ENCODE data around the gene MAML1.
"Not testable (repeated sequence)": the region's sequence is repeated elsewhere in the genome, so short reads cannot be mapped to it uniquely, and the experiment has no call there.

The MAML1 gene

DNA sequence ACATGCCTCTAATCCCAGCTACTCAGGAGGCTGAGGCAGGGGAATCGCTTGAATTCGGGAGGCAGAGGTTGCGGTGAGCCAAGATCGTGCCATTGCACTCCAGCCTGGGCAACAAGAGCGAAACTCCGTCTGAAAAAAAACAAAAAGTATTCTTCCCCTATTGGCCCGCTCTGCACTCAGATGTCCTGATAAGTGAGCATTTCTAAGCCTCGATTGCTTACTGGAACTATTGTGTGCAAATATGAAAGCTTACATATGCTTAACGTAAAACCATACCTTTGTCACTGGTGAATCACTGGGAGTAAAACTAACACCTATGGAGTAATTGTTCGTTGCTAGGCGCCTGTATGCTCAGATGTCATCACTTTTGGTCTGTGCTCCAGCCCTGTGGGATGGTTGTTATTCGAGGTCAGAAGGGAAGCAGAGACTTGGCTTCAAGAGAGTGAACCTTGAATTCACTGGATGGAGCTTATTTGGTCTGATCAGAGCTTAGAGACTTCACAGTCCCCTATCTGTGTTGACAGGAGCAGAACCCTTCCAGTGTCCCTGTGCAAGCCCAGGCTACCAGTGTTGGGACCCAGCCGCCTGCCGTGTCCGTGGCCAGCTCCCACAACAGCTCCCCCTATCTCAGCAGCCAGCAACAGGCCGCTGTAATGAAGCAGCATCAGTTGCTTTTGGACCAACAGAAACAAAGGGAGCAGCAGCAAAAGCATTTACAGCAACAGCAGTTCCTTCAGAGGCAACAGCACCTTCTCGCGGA, 35.9 kb downstream of the MAML1 start:
- no peak for DNase-seq

DNA sequence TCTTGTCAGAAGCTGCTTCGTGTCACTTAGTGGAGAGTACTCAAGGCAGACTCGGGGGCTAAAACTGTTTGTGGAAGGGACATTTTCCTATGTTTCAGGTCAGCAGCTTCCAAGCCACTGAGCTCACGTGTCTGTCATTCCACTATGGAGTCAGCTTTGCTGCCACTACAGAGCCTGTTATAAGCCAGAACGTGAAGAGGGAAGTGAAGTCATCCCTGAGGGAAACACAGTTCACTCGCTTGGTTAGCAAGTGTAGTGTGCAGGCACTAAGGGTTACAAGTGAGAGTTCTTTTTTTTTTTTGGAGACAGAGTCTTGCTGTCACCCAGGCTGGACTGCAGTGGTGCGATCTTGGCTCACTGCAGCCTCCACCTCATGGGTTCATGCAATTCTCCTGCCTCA, 36.6 kb downstream of the MAML1 start:
- DNase-seq: no peak

GRCh38 chr5:179769796-179770195, 37.2 kb downstream of the MAML1 start:
- no peak for DNase-seq

- no peak for DNase-seq
Measured at GRCh38 chr5:179771311-179771895, 38.8 kb downstream of the MAML1 start.

DNA sequence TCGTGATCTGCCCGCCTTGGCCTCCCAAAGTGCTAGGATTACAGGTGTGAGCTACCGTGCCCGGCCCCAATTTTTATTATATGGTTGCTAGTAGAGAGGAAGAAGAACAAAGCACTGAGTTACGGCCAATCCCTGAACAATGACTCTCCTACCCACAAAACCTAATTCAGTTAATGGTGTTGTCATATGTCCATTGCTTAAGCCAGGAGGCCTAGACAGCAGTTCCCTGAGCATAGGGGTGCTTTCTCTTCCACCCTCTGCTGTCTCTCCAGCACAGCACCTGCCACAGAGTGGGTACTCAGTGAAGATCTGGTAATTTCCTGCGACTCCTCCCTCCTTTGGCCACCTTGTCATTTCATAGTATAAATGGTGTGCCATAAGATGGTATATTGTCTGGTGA, 39.7 kb downstream of the MAML1 start:
- DNase-seq: no peak

DNA sequence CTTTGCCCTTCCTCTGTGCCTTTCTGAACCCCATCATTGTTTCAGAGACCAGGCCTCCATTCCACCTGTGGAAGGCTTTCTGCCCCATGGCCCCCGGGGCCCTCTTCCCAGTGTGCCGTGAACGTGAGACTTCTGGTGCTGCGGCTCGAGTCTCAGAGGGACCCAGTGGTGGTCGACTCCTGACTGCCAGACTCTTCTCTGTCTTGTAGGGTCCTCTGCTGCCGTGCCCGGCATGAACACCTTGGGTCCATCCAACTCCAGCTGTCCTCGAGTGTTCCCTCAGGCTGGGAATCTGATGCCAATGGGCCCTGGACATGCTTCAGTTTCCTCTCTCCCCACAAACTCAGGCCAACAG, 41.0 kb downstream of the MAML1 start:
- no peak for DNase-seq

GRCh38 chr5:179774442-179774841, 41.8 kb downstream of the MAML1 start:
- DNase-seq: no peak

GRCh38 chr5:179776411-179776938, 43.9 kb downstream of the MAML1 start:
- no peak for DNase-seq

GRCh38 chr5:179777456-179777855, 44.8 kb downstream of the MAML1 start:
- DNase-seq: no peak

DNA sequence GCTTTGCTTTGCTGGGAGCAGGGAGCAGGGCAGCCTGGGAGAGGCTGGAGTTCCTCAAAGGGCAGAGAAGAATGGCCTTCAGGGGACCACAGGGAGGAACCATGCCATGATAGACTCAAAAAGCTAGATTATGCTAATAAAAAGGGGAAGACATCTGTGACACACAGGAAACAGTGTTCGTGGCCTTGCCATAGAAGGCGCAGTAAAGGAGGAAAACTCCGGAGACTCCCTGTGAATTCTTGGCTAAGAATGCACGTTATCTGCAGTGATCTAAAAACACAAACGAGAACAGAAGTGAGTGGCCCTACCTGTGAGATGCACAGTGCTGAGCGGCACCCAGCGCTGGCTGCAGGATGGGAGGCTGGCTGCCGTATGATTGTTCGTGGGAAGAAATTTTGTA, 45.3 kb downstream of the MAML1 start:
- DNase-seq: no peak

- DNase-seq: no peak
Measured at GRCh38 chr5:179778591-179778990, 46.0 kb downstream of the MAML1 start.

GRCh38 chr5:179779826-179780225, 47.2 kb downstream of the MAML1 start:
- no peak for DNase-seq

DNA sequence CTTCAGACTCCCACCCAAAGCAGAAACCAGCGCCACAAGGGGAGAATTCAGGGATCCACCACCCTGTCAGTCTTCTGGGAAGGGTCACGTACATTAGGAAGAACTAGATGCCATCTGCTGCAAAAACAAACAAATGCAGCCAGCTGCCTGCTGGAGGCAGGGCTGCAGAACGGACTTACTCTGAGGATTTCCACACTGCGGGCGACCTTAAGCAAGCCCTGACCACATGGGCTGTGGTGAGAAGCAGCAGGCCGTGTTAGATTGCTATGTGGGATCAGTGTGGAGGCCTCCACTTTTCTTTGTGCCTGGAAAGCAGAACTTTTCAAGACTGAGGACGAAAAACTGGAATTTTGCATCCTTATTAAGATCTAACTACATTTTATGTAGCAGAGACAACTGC, 47.7 kb downstream of the MAML1 start:
- no peak for DNase-seq

DNA sequence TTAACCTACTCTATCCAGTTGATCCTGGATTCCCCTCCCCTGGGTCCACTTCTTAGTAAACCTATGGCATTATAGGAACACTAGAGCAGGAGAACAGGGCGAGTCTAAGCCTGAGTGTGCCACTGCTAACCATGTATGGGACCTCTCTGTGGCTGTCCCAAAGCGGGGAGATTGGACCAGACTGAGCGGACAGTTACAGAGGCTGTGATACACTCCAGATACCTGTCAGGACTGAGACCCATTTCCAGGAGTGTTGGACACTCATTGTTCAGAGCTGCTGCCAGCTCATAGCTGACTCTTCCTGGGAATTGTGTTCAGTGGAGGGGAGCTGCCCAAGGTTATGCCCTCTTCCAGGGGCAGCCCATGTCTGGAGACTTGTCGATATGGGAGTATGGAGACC, 49.2 kb downstream of the MAML1 start:
- DNase-seq: no peak

- no peak for DNase-seq
Measured at GRCh38 chr5:179783128-179783527, 50.5 kb downstream of the MAML1 start.

DNA sequence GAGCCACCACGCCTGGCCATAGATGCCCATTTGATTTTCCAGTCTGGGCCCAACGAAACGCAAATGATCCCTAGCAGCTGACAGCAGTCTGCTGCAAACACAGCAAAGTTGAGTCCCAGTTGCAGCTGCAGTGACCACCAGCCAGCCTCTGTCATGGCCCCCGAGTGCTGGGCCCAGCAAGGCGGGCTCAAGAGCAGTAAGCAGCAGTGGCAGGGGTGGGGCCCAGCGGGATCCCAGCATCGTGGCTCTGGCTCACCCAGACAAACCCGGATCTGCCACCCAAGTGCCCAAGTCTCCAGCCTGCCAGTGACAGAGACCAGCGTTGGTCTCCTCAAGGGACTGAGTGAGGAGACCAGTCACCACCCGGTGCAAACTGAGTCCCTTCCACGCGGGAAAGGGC, 54.2 kb downstream of the MAML1 start:
- DNase-seq: no peak

- DNase-seq: no peak
Measured at GRCh38 chr5:179788193-179788854, 55.7 kb downstream of the MAML1 start.

DNA sequence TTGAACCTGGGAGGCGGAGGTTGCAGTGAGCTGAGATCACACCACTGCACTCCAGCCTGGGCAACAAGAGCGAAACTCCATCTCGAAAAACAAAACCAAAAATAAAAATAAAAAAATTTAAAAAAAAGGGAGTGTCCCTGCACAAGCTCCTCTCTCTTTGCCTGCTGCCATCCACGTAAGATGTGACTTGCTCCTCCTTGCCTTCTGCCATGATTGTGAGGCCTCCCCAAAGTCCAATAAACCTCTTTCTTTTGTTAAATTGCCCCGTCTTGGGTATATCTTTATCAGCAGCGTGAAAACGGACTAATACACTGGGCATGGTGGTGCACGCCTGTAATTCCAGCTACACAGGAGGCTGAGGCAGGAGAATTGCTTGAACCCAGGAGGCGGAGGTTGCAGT, 56.7 kb downstream of the MAML1 start:
- not testable (repeated sequence) for DNase-seq

DNA sequence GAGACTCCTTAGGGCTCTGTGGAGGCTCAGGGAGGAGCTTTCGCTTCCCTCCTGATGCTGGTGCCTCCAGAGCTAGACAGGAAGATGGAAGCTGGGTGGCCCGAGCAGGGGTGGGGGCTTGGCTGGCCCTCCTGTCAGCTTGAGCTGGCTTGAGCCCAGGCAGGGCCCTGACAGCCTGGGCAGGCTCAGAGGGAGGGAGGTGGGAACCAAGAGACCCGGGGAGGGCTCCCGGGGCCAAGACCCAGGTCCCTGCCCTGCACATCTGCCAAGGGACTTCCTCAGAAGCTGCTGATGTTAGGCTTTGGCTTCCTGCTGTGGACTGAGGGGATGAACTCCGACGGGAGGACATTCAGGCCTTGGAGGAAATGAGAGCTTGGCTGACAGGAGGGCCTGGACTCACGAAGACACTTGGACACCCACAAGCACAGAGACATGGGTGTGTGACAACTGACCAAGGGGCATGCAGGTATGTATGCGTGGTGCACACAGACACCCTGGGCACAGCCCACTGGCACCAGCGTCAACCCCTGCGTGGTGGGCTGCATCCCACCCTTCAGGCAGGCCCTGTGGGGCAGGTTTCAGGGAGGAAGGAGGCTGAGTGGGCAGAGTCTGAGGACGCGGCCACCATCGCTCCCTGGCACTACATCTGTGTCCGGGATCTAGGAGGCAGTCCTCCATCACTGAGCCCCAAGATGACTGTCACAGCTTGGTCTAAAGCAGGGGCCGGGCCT, 59.4 kb downstream of the MAML1 start:
- no peak for DNase-seq

DNA sequence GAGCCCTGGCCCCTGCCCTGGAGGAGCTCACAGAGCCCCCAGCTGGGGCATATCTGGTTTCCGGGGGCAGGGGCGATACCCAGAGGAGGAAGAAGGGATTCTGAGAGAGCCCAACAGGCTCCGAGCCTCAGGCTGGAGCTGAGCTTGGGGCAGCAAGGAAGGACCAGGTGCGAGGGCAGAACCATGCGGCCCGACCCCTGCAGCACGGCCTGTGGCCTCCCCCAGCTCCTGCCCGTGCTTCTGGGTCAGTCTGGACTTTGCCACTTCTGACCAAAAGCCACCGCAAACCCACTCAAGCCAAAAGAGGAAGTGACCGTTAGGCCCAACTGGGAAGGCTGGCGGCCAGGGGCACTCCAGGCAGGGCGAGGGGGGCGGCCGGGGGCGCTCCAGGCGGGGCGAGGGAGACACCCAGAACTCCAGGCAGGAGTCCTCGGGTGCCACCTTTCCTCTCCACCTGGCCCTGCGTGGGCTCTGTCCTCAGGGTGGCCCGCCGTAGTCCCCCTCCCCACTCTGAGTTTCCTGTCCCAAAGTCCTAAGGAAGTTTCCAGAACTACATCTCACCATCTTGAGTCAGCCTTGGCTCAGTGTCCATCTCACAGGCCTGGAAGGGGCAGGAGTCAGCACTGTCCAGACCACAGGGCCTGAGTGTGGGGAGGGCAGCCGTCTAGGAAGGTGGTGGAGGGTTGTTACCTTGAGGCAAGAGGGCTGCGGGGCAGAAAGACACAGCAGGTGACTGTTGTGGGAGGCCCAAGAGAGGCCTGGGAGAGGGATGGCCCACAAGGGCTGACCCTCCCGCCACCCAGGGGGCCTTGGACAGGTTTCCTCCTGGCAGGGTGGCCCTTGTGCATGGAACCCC, 60.2 kb downstream of the MAML1 start:
- DNase-seq: no peak

GRCh38 chr5:179793468-179794139, 61.0 kb downstream of the MAML1 start, which contains the start of gene LTC4S:
TSS of gene LTC4S (plus strand) at chr5:179793986. CDS start at chr5:179794081, 95 bp downstream.
- DNase-seq: no peak

DNA sequence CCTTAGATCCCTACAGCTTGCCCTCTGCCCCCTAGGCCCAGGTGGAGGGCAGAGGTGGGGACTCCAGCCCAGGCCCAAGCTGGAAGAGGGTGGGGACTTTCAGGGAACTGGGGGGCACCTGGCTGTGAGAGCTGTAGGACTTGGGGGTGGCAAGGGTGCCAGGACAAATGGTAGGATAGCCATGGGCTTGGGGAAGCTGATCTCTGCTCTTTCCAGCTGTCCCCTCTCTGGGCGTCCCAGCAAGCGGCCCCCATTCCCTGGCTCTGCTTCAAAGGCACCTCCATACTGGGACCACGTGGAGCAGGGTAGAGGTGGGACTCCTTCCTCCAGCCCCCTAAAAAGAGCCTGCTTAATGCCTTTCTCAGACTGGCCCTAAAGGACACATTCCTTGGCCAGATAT, 61.5 kb downstream of the MAML1 start:
- no peak for DNase-seq

Measured in NCI-H748 treated with DMSO at 0.1 percent for 48 hours (cell line).